Psoas muscle (tissue), 8 donors: ENCODE results near the gene LRCH4. TPM values are rescaled to one million over a fixed set of nuclear protein-coding genes. Genes with fewer than 3 reads are reported as not detected.

ENCODE experiments used
- ATAC-seq, 4 donors: fragments of 200-7000 bp; cut with Tn5 transposase; one replicate each; pipeline ENCODE4 v1.9.1; 2020; ENCODE audit warnings: moderate library complexity in 3 of 4, mild to moderate bottlenecking in 2 of 4
- DNase-seq, 2 donors: peaks; one replicate each; pipeline ENCODE4 v3.0.0-alpha.2; 2020
- H3K27ac ChIP-seq: fragments of 200-600 bp; one replicate; pipeline ENCODE4 v1.8.0; 2022
- H3K27me3 ChIP-seq, 3 donors: fragments of 200-600 bp in 1 of 3; one replicate each; pipeline versions ENCODE4 v1.6.1 to v1.8.0; 2013 to 2022; ENCODE audit warnings: low read length in 2 of 3, mild to moderate bottlenecking in 2 of 3, moderate library complexity in 1 of 3; ENCODE audit not compliant: insufficient read depth in 3 of 3
- H3K36me3 ChIP-seq, 2 donors: fragments of 200-600 bp in 1 of 2; one replicate each; pipeline versions ENCODE4 v1.6.1 to v1.8.0; 2013 to 2022; ENCODE audit warnings: low read depth in 1 of 2, mild to moderate bottlenecking in 1 of 2, moderate library complexity in 1 of 2; ENCODE audit not compliant: insufficient read depth in 1 of 2
- H3K4me1 ChIP-seq: fragments of 200-600 bp; one replicate; pipeline ENCODE4 v1.8.0; 2022
- H3K4me3 ChIP-seq: fragments of 200-600 bp; one replicate; pipeline ENCODE4 v1.8.0; 2022; ENCODE audit warnings: mild to moderate bottlenecking
- H3K9me3 ChIP-seq: fragments of 200-600 bp; one replicate; pipeline ENCODE4 v1.8.0; 2022
- CTCF ChIP-seq: fragments of 200-600 bp; IDR thresholded peaks from one replicate; pipeline ENCODE4 v1.8.0; 2022; ENCODE audit warnings: antibody characterized with exemption
- WGBS, 3 donors: extraction: QIAGEN DNeasy Blood & Tissue Kit; methylation state at CpG; one replicate each; pipeline versions ENCODE4 v1.1.6 to v1.1.7; 2013; 5-methylcytosine and 5-hydroxymethylcytosine counted together
- intact Hi-C, 2 donors: fragments of 100-400 bp; cut with DNase I; formaldehyde crosslinking; loops; one replicate each; pipeline versions ENCODE4 v1.11.0 to v1.14.2; 2022
- polyA plus RNA-seq, 3 donors: library from polyadenylated mRNA; stranded (reverse); fragments of 200-250 nt; gene quantifications; one replicate each; pipeline ENCODE4 v1.2.3, GENCODE V29; 2013
- total RNA-seq, 4 donors: library from RNA; stranded (reverse); fragmentation: NEBNext Ultra II Directional in 2 of 4; extraction: Animal tissue kit (Norgen Biotek cat#: 25700) in 2 of 4; gene quantifications; one replicate each; pipeline versions ENCODE4 v1.2.1 to v1.2.4, GENCODE V29; 2021 to 2023
- donor health status: healthy with polysubstance abuse.
- donor health status: DM: no; HTN: no; CAD: no; lungs with moderate emphysema.
- donor health status: Bipolar disorder and iron deficiency.
- donor health status: healthy.
- donor health status: DM: yes; HTN: yes; CAD: no.
- donor health status: DM: no; HTN: no; CAD: no.
- donor health status: DM: no; HTN: no; CAD: no.
- donor health status: DM: yes; HTN: yes; CAD: no.

Gene LRCH4
- total and polyA plus RNA-seq, 7 donors = 16.7 to 41.5 (median 33.5) TPM

GRCh38 chr7:100577507-100577906 is 8.4 kb downstream of the LRCH4 start:
- no peak for ATAC-seq
- H3K27ac ChIP-seq = no peak overlapping the region
- H3K36me3 ChIP-seq = peaks cover 15 to 96% of the 10 kb centered on the region in 2 donors
- no peak for TF ChIP-seq CTCF
- intact Hi-C loops = loop anchor here in 1 of 2 donors (5.0 kb wide), 1 partner anchor 110 kb away; no protein-coding TSS in a partner anchor
- H3K27me3 ChIP-seq = peaks cover 0 to 40% (median 9%) of the 10 kb centered on the region in 3 donors
- 90 to 93% (median 91%) methylated on average over 9 to 14 of the region's 14 CpGs for WGBS, 3 donors
- no peak overlapping the region for H3K4me3 ChIP-seq
- DNase-seq = no peak
- no peaks in the 10 kb centered on the region for H3K9me3 ChIP-seq
- no peaks in the 10 kb centered on the region for H3K4me1 ChIP-seq

- intact Hi-C loops = loop anchor here in 1 of 2 donors (5.0 kb wide), 1 partner anchor 110 kb away; no protein-coding TSS in a partner anchor
- TF ChIP-seq CTCF = no peak
- 92 to 96% (median 96%) methylated on average over 14 to 24 of the region's 24 CpGs for WGBS, 3 donors
These were observed 8.8 kb downstream of the LRCH4 start for GRCh38 chr7:100577103-100577502.

GRCh38 chr7:100576384-100576993 is 9.4 kb downstream of the LRCH4 start:
- TF ChIP-seq CTCF = no peak
- DNase-seq (no peak), ATAC-seq (no peak)
- Histone ChIP-seq H3K9me3 (no peaks in the 10 kb centered on the region), H3K27ac (no peak overlapping the region), H3K4me3 (no peak overlapping the region), H3K27me3 (peaks cover 0 to 46% (median 9%) of the 10 kb centered on the region in 3 donors), H3K36me3 (peaks cover 15 to 89% of the 10 kb centered on the region in 2 donors), H3K4me1 (no peaks in the 10 kb centered on the region)
- intact Hi-C loops = loop anchor here in 1 of 2 donors (5.0 kb wide), 1 partner anchor 111 kb away; no protein-coding TSS in a partner anchor
- 93 to 96% (median 95%) methylated on average over 12 to 13 of the region's 13 CpGs for WGBS, 3 donors

More at GRCh38 chr7:100577103-100577502, 8.8 kb downstream of the LRCH4 start:
- no peak for DNase-seq
- no peak overlapping the region for H3K4me3 ChIP-seq
- H3K27me3 ChIP-seq = peaks cover 0 to 41% (median 9%) of the 10 kb centered on the region in 3 donors
- H3K27ac ChIP-seq = no peak overlapping the region
- H3K36me3 ChIP-seq = peaks cover 15 to 95% of the 10 kb centered on the region in 2 donors
- H3K9me3 ChIP-seq = no peaks in the 10 kb centered on the region
- ATAC-seq = no peak
- H3K4me1 ChIP-seq = no peaks in the 10 kb centered on the region

- ATAC-seq (no peak), DNase-seq (no peak)
- H3K27me3 ChIP-seq = peaks cover 0 to 52% (median 9%) of the 10 kb centered on the region in 3 donors
- 68 to 78% (median 75%) methylated on average over 17 of the region's 17 CpGs for WGBS, 3 donors
- no peaks in the 10 kb centered on the region for H3K9me3 ChIP-seq
- peaks cover 15 to 83% of the 10 kb centered on the region in 2 donors for H3K36me3 ChIP-seq
- no peaks in the 10 kb centered on the region for H3K4me1 ChIP-seq
- no peak overlapping the region for H3K27ac ChIP-seq
- TF ChIP-seq CTCF = no peak
- intact Hi-C loops = loop anchor here in 1 of 2 donors (5.0 kb wide), 1 partner anchor 111 kb away; no protein-coding TSS in a partner anchor
- H3K4me3 ChIP-seq = no peak overlapping the region
These were observed 10.1 kb downstream of the LRCH4 start for GRCh38 chr7:100575746-100576383.
